GM18499 (cell line): Measurements from ENCODE around the gene PTTG1.
A peak's percentile ranks its signal among the peaks of the same experiment; 100 is the strongest.

Source experiments
- ATAC-seq: cut with Tn5 transposase; IDR thresholded peaks from one replicate; pipeline ENCODE4 v1.9.1; 2021; ENCODE audit warnings: moderate number of reproducible peaks; ENCODE audit not compliant: insufficient read depth, unreplicated experiment

The PTTG1 gene

GRCh38 chr5:160450164-160450932, 28.7 kb downstream of the PTTG1 start:
- ATAC-seq, result peak; percentile 51

DNA sequence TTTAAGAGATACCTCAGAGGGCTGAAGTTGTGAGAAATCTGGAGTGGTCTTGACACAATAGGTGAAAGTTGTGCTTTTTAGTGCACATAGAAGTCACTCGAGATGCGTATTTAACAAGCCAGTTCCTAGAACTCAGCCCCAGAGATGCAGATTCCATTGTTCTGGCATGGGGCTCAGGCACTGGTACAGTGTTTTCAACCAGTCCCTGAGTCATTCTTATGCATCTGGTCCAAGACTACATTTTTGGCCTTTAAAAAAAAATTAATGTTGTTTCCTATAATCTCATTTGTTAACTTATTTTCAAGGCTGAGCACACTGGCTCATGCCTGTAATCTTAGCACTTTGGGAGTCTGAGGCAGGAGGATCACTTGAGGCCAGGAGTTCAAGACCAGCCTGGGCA, 29.6 kb downstream of the PTTG1 start:
- no peak for ATAC-seq

DNA sequence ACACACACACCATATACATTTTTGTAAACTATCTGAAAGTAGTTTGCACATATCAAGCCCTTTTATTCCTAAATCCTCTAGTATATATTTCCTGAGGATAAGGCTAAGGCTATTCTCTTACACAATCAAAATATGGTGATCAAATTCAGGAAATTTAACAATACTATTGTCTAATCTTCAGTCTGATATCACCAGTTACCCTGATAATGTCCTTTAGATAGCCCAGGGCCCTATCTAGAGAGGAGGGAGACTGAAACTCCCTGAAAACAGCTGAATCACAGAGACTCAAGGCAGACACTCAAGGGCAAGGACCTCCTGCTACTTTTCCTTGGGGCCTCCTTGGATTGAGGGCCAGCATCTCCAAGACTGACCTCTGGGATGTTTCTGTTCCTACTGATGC, 30.4 kb downstream of the PTTG1 start:
- no peak for ATAC-seq

GRCh38 chr5:160452795-160453194, 31.1 kb downstream of the PTTG1 start:
- no peak for ATAC-seq

GRCh38 chr5:160453751-160454150, 32.1 kb downstream of the PTTG1 start:
- ATAC-seq, result no peak

GRCh38 chr5:160455600-160455999, 33.9 kb downstream of the PTTG1 start:
- no peak for ATAC-seq

DNA sequence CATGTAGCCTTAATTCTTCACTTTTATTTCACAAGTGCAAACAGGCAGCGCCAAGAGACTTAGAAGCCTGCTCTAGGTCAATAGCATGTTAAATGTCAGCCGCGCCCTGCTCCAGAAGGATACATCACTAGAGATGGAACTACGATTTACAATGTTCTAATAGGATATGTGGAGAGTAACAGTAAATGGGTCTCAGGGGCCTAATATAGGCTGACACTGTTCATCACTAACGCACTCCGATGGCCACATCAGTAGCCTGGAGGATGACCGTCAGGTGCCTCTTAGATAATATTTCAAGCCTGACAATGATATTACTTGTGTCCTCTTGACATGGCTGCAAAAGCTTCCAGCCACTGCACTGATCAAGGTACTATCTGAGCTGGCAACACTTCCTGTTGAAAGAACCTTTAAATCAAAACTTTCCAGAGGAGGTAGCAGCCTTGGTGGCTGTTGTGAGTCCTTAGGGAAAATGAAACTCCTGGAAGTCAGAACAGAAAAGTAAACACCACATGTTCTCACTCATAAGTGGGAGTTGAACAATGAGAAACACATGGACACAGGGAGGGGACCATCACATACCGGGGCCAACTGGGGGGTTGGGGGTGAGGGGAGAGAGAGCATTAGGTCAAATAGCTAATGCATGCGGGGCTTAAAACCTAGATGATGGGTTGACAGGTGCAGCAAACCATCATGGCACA, 35.0 kb downstream of the PTTG1 start:
- ATAC-seq, result no peak

DNA sequence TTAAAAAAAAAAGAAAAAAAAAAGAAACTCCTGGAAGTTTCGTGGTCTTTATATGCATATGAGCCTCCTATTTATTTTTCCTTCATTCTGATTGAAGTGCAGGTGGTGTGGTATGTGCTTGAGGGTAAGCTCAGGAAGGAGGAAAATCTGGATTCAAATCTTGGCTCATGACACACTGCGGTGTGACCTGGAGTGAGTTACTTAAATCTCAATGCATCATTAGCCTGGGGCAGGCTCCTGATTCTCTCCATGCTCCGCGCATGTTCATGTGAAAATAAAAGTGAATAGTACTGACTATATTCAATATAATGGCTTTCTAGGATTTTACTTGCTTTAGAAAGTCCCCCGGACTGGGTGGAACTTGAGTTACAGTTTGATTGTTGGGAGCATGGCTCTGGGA, 35.6 kb downstream of the PTTG1 start:
- no peak for ATAC-seq

DNA sequence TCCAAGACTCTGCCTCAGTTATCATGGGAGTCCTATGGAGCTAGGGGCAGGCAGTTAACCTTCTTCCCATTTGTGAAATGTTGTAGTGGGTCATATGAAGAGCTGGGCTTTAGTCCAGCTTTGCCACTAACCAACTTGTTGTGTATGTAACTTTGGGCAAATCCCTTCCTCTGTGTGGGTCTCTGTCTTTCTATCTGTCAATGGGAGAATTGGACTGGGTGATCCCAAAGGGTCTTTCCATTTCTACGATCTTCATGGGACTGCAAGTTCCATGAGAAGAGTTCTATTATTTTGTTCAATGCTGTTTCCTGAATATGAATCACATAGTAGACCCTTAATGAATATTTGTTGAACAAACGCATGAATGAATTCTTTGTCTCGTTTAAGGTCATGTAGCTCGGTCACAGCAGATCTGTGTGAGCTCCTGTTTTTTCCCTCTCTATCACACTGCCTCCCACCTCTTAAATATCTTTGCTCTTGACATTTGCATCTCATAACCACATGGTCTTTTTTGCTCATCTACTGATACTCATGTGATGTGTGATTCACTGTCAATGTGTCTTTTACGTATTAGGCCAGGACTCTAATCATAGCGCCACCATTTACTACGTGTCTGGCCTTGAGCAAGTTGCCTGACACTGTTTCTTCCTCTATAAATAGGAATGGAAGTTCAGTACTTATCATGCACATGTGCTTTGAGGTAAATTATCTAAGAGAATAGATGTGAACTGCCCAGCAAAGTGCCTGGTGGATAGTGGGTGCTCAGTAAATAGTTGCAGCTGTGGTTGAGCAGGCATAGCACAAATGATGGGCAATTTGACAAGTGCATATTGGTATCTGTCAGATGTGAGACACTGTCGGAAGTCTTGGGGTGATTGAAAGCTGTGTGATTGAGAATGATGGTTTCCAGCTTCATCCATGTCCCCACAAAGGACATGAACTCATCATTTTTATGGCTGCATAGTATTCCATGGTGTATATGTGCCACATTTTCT, 37.4 kb downstream of the PTTG1 start:
- ATAC-seq, result peak; percentile 89

DNA sequence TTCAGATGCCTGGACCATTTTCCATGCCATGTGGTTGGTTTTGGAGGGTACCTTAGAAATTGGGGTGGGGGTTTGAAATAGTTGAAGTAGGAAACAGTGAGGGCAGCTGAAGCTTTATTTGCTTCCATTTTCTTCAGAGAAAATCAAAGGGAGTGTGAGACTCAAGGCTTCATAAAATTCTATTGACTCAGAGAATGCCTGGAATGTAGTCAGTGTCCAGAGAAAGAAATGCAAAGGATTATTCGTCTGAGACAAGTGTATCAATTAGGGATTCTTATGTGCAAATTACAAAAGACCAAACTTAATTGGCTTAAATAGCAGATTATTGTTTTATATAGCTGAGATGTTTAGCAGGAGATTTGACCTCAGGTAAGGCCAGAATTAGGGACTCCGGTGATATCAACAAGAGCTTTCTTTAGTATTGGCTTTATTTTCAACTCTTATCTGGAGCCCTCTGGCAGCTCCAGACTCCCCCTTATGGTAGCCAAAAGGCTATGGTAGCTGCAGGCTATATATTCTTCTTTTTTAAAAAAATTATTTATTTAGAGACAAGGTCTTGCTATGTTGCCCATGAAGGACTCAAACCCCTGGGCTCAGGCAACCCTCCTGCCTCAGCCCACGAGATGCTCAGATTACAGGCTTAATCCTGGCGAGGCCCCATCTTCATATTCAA, 38.9 kb downstream of the PTTG1 start:
- no peak for ATAC-seq

DNA sequence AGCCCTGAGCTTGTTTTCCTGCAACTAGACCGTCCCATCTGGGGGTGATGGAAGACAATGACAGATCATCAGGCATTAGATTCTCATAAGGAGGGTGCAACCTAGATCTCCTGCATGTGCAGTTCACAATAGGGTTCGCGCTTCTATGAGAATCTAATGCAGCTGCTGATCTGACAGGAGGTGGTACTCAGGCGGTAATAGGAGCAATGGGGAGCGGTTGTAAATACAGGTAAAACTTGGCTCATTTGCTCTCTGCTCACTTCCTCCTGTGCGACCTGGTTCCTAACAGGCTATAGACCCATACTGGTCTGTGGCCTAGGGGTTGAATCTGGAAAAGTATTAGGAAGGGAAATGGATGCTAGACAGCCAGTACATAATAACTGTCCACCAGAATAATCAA, 39.7 kb downstream of the PTTG1 start:
- ATAC-seq, result no peak

GRCh38 chr5:160462167-160462566, 40.5 kb downstream of the PTTG1 start:
- ATAC-seq, result no peak

DNA sequence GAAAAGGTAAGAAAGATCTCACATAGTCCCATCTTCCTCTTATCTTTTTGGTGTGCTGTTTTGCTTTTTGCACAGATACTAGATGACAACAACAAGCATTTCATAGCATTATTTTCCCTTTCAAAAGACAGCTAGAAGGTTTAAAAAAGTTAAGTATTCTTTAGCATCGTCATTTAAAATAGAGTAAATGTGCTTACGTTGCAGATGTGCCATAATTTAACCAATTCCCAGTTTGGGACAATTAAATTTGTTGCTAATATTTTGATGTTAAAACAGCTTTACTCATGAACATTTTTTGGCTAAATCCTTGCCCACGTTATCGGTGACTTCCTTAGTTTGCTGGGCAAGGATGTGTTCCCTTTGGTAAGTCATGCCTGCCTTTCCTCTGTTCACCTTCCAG, 41.6 kb downstream of the PTTG1 start:
- no peak for ATAC-seq

- ATAC-seq, result no peak
These were observed 42.2 kb downstream of the PTTG1 start for GRCh38 chr5:160463740-160464465.

DNA sequence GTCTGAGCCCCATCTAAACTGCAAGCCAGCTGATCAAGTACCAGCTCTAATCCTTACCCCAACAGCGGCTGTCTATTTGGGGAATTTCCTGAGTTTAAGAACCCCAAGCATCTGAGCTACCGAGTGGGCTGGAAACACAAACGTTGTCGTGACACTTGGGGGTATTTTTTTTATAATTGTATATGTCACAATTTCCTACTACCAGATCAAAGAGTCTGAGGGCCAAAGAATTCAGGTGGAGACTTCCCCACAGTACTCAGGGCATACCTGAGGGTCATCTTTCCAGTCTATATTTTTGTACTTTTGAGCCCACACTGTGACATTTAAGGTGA, 42.8 kb downstream of the PTTG1 start:
- ATAC-seq, result no peak

- ATAC-seq, result no peak
These were observed 44.5 kb downstream of the PTTG1 start for GRCh38 chr5:160466116-160466515.

DNA sequence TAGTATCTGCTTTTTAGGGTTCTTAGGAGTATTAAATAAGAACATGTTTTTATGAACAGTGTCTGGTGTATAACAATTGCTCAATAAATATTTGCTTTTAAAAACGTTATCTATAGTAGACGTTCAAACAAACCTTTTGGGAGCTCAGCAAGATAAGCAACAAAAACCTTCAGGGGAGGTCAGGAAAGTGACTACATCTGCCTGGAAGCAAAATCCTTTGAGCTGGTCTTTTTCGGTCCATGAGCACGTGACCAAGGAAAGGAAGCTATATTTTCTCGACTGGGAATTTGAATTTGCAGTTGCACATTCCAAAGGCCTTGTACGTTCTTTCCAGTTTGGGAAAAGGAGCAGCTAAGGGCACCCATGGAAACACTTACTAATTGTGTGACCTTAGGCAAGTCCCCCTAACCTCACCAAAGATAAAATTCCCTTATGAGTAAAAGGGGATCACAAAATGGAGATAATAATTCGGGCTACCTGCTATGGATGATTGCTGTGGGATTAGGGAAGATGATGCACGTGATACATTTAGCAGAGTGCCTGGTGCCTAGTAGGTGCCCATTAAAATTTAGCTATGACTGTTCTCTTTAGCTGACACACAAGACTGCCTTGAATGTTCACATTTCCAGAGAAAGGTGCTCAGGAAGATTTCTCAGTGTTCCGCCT, 45.4 kb downstream of the PTTG1 start:
- ATAC-seq, result no peak

DNA sequence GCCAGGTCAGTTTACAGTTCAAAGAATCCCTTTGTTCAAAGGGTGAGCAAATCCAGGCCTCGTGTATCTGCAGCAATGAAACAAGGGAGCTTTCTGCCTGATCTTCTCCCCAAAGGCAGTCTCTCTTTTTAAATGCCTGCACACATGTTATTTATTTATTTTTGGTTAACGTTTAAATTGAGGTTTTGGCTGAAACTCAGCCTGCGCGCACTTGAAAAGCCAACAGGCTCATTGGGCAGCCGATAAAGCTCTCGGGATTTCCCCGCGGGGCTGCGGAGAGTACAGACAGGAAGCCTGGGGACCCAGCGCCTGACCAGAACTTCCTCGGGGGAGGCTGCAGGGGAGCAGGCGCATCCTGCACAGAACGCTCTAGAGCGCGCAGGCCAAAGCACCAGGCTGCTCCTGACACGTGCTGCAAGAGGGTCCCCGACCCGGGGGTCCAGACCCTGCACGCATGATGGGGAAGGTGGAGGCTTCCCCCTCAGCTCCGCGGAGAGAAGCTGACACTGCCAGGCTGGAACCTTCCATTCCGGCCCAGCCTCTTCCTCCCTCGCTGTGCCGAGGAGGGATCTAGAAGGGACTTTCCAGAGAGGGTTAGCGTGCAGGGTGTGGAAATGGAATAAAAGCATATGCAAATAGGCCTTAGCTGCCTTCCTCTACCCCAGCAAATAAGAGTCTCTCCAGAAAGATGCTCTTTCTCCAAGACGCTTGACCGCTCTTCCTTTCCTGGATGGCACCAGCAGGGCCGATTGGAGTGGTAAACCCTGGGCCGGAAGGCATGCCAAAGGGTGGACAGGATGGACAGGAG, 46.1 kb downstream of the PTTG1 start:
- peak; percentile 87 for ATAC-seq
